Tibial nerve (tissue), 4 donors: ENCODE data around the gene CEACAM19.

Experiments
- EP300 ChIP-seq, 2 donors: sonication (generic); formaldehyde crosslinking; IDR thresholded peaks; one replicate each; pipeline ENCODE4 v1.6.1; 2017; ENCODE audit warnings: antibody characterized with exemption in 2 of 2, mild to moderate bottlenecking in 1 of 2
- TF ChIP-seq, protein P1 (sequence below), 5 experiments: fragments of 200-600 bp in 3 of 5; fragments of 450-650 bp in 2 of 5; sonication (generic) in 3 of 5; IDR thresholded peaks; one replicate each; pipeline ENCODE4 v1.5.1; 2016 to 2019; ENCODE audit warnings: antibody characterized with exemption in 5 of 5, mild to moderate bottlenecking in 3 of 5, moderate library complexity in 2 of 5

DNA sequence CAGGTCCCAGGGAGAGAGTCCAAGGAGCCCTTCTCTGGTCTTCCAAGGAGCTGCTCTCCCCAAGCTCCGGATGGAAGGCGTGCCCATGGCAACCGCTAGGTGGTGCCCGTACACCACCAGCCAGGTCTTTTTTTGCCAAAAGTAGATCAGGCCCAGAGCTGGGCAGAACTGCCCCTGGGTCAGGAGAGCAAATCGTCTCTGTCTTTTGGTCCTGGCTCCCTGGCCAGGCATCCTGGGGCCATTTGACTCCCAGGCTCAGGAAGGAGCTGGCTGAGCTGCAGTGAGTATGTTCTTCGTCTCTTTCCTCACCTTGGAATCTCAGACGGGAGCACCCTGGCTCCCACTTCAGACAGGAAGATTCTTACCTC lies 52.7 kb downstream of the CEACAM19 start:
- TF ChIP-seq, protein P1, sequence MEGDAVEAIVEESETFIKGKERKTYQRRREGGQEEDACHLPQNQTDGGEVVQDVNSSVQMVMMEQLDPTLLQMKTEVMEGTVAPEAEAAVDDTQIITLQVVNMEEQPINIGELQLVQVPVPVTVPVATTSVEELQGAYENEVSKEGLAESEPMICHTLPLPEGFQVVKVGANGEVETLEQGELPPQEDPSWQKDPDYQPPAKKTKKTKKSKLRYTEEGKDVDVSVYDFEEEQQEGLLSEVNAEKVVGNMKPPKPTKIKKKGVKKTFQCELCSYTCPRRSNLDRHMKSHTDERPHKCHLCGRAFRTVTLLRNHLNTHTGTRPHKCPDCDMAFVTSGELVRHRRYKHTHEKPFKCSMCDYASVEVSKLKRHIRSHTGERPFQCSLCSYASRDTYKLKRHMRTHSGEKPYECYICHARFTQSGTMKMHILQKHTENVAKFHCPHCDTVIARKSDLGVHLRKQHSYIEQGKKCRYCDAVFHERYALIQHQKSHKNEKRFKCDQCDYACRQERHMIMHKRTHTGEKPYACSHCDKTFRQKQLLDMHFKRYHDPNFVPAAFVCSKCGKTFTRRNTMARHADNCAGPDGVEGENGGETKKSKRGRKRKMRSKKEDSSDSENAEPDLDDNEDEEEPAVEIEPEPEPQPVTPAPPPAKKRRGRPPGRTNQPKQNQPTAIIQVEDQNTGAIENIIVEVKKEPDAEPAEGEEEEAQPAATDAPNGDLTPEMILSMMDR (IDR thresholded peaks at IDR 0.05): peak; percentile 95 to 99 (median 97)
- peak; percentile 22 to 65 for TF ChIP-seq EP300 (IDR thresholded peaks at IDR 0.05)
